HEK293 (cell line): ENCODE data around the gene HARBI1.

ENCODE experiments used
- CTCF ChIA-PET: fragments of 350-600 bp; formaldehyde crosslinking; extraction: SDS; loops from one replicate; lab custom pipeline; 2021; ENCODE audit warnings: antibody characterized with exemption; lab: Yijun Ruan, JAX
- POLR2A ChIA-PET: fragments of 300-600 bp; formaldehyde crosslinking; extraction: SDS; loops from one replicate; lab custom pipeline; 2020; ENCODE audit warnings: antibody characterized with exemption, inconsistent platforms; lab: Yijun Ruan, JAX
- H3K27ac ChIP-seq: fragments of 200-500 bp; sonication (Bioruptor generic); 2 replicates; pipeline ENCODE4 v1.5.1; 2014; ENCODE audit warnings: low read depth, low read length, control low read depth, inconsistent platforms; ENCODE audit errors: extremely low read depth
- H3K36me3 ChIP-seq, 2 experiments: fragments of 200-500 bp in 1 of 2; sonication (Bioruptor generic) in 1 of 2; 1 replicate in 1 of 2; 2 replicates in 1 of 2; pipeline ENCODE4 v1.5.1; 2014 to 2017; ENCODE audit warnings: inconsistent platforms in 2 of 2, low read length in 2 of 2; ENCODE audit not compliant: control insufficient read depth in 2 of 2, insufficient read depth in 1 of 2
- H3K4me1 ChIP-seq: fragments of 200-500 bp; sonication (Bioruptor generic); 2 replicates; pipeline ENCODE4 v1.5.1; 2014; ENCODE audit warnings: mild to moderate bottlenecking, low read length, inconsistent platforms; ENCODE audit not compliant: control insufficient read depth, insufficient read depth
- H3K4me3 ChIP-seq: 2 replicates; pipeline ENCODE4 v1.5.1; 2011; ENCODE audit warnings: low read depth, mild to moderate bottlenecking, control low read depth, low read length, moderate library complexity
- H3K9me3 ChIP-seq: fragments of 200-500 bp; sonication (Bioruptor generic); 2 replicates; pipeline ENCODE4 v1.5.1; 2014; ENCODE audit warnings: low read depth, low read length, inconsistent platforms; ENCODE audit not compliant: control insufficient read depth, insufficient read depth
- BCL11A ChIP-seq: fragments of 450-650 bp; formaldehyde crosslinking; IDR thresholded peaks from 2 replicates; pipeline ENCODE4 v1.5.1; 2016; ENCODE audit warnings: low read depth, missing biosample characterization, missing genetic modification characterization
- HOXC10 ChIP-seq: sonication (generic); formaldehyde crosslinking; IDR thresholded peaks from 2 replicates; pipeline ENCODE4 v1.8.1; 2023; ENCODE audit warnings: mild to moderate bottlenecking, missing genetic modification reagents
- HOXD13 ChIP-seq: sonication (generic); formaldehyde crosslinking; IDR thresholded peaks from 2 replicates; pipeline ENCODE4 v1.8.0; 2022; ENCODE audit warnings: missing genetic modification reagents, borderline replicate concordance
- MEIS1 ChIP-seq: sonication (generic); formaldehyde crosslinking; IDR thresholded peaks from 2 replicates; pipeline ENCODE4 v1.8.1; 2022; ENCODE audit warnings: missing genetic modification reagents, mild to moderate bottlenecking, borderline replicate concordance
- SCRT2 ChIP-seq: fragments of 450-650 bp; formaldehyde crosslinking; IDR thresholded peaks from 2 replicates; pipeline ENCODE4 v1.5.1; 2016; ENCODE audit warnings: missing biosample characterization, missing genetic modification characterization
- TRIM28 ChIP-seq: IDR thresholded peaks from 2 replicates; pipeline ENCODE4 v1.6.1; 2011; ENCODE audit warnings: low read length, control low read depth, borderline replicate concordance
- ZBTB7A ChIP-seq: fragments of 450-650 bp; formaldehyde crosslinking; IDR thresholded peaks from 2 replicates; pipeline ENCODE4 v1.5.1; 2016; ENCODE audit warnings: low read depth, missing biosample characterization, missing genetic modification characterization
- ZIC2 ChIP-seq: fragments of 450-650 bp; formaldehyde crosslinking; IDR thresholded peaks from 2 replicates; pipeline ENCODE4 v1.5.1; 2016; ENCODE audit warnings: missing biosample characterization, missing genetic modification characterization
- ZNF132 ChIP-seq: fragments of 450-650 bp; formaldehyde crosslinking; IDR thresholded peaks from 2 replicates; pipeline ENCODE4 v1.5.1; 2017; ENCODE audit warnings: missing biosample characterization, missing genetic modification characterization, borderline replicate concordance
- ZNF18 ChIP-seq: fragments of 450-650 bp; formaldehyde crosslinking; IDR thresholded peaks from 2 replicates; pipeline ENCODE4 v1.5.1; 2016; ENCODE audit warnings: missing biosample characterization, missing genetic modification characterization
- ZNF202 ChIP-seq: fragments of 450-650 bp; formaldehyde crosslinking; IDR thresholded peaks from 2 replicates; pipeline ENCODE4 v1.5.1; 2016; ENCODE audit warnings: missing biosample characterization, missing genetic modification characterization, borderline replicate concordance
- ZNF394 ChIP-seq: fragments of 450-650 bp; formaldehyde crosslinking; IDR thresholded peaks from 2 replicates; pipeline ENCODE4 v1.5.1; 2016; ENCODE audit warnings: missing biosample characterization, missing genetic modification characterization, mild to moderate bottlenecking, moderate library complexity, borderline replicate concordance
- ZNF433 ChIP-seq: fragments of 450-650 bp; formaldehyde crosslinking; IDR thresholded peaks from 2 replicates; pipeline ENCODE4 v1.5.1; 2016; ENCODE audit warnings: missing biosample characterization, missing genetic modification characterization, low read depth
- ZNF561 ChIP-seq: fragments of 450-650 bp; IDR thresholded peaks from 2 replicates; pipeline ENCODE4 v1.5.1; 2018; ENCODE audit warnings: missing biosample characterization, missing genetic modification characterization, borderline replicate concordance
- ZNF792 ChIP-seq: fragments of 450-650 bp; formaldehyde crosslinking; IDR thresholded peaks from 2 replicates; pipeline ENCODE4 v1.5.1; 2016; ENCODE audit warnings: missing biosample characterization, missing genetic modification characterization
- TF ChIP-seq, protein P1 (sequence below): fragments of 450-650 bp; formaldehyde crosslinking; IDR thresholded peaks from 2 replicates; pipeline ENCODE4 v1.5.1; 2016; ENCODE audit warnings: missing biosample characterization, missing genetic modification characterization
- TF ChIP-seq, protein P2 (sequence below): fragments of 450-650 bp; formaldehyde crosslinking; IDR thresholded peaks from 2 replicates; pipeline ENCODE4 v1.5.1; 2016; ENCODE audit warnings: missing biosample characterization, missing genetic modification characterization
- TF ChIP-seq, protein P3 (sequence below): fragments of 450-650 bp; formaldehyde crosslinking; IDR thresholded peaks from 2 replicates; pipeline ENCODE4 v1.5.1; 2016; ENCODE audit warnings: missing biosample characterization, missing genetic modification characterization

HARBI1 gene

DNA sequence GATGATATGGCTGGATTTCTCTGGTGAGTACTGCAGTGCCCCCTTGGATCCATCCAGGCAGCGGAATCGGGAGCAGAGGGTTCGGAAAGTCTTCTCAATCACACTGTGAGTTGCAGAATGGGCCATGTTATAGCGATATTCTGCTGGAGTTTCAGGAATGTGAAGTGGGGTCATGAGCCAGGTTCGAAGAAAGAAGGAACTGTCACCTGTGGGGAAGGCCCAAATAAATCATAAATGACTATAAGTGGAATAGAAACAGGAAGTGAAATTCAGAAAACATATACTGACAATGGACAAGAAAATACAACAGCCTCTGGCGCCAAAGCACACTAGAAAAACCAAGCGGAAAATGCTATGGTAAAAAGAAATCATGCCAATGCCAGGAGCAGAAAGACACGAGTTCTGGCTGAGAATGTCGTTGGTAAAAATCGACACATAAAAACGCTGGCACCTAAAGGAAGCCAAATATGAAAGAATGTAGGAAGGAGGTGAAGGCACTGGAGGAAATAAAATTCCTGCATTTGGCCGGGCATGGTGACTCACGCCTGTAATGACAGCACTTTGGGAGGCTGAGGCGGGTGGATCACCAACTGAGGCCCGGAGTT lies 13.2 kb downstream of the HARBI1 start:
- no peaks in the 10 kb centered on the region for H3K4me1 ChIP-seq
- ChIA-PET POLR2A (interaction anchor here (0.6 kb wide), 1 partner anchor 9 kb away, joined by 7 read pairs; no protein-coding TSS in a partner anchor), CTCF (no interaction called here)
- TF ChIP-seq ZNF561 (tag by site-specific recombination): no peak
- no peak for TF ChIP-seq ZNF132 (tag by site-specific recombination)
- no peaks in the 10 kb centered on the region for H3K9me3 ChIP-seq
- H3K27ac ChIP-seq: no peak overlapping the region
- peaks cover 0 to 6% of the 10 kb centered on the region in 2 experiments; a peak in 1 of 3 replicates for H3K36me3 ChIP-seq
- H3K4me3 ChIP-seq: no peak overlapping the region

- ChIA-PET CTCF (interaction anchor here (0.5 to 1.5 kb wide), 3 partner anchors 9 to 206 kb away, joined by 3 to 4 read pairs (median 4); no protein-coding TSS in a partner anchor), POLR2A (no interaction called here)
- Histone ChIP-seq H3K9me3 (no peaks in the 10 kb centered on the region), H3K36me3 (peaks cover 0 to 6% of the 10 kb centered on the region in 2 experiments; a peak in 1 of 3 replicates), H3K27ac (no peak overlapping the region), H3K4me3 (no peak overlapping the region), H3K4me1 (no peaks in the 10 kb centered on the region)
- TF ChIP-seq ZNF394 (tag by site-specific recombination) (no peak), ZNF792 (tag by site-specific recombination) (no peak), ZNF202 (tag by site-specific recombination) (no peak), BCL11A (tag by site-specific recombination) (no peak), HOXC10 (CRISPR knock-in tag) (no peak), ZBTB7A (no peak), TRIM28 (no peak), ZIC2 (tag by site-specific recombination) (no peak), SCRT2 (no peak), ZNF433 (tag by site-specific recombination) (no peak), ZNF18 (no peak), MEIS1 (CRISPR knock-in tag) (no peak), HOXD13 (CRISPR knock-in tag) (no peak)
- TF ChIP-seq, protein P1, sequence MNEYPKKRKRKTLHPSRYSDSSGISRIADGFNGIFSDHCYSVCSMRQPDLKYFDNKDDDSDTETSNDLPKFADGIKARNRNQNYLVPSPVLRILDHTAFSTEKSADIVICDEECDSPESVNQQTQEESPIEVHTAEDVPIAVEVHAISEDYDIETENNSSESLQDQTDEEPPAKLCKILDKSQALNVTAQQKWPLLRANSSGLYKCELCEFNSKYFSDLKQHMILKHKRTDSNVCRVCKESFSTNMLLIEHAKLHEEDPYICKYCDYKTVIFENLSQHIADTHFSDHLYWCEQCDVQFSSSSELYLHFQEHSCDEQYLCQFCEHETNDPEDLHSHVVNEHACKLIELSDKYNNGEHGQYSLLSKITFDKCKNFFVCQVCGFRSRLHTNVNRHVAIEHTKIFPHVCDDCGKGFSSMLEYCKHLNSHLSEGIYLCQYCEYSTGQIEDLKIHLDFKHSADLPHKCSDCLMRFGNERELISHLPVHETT (tag by site-specific recombination): no peak
- TF ChIP-seq, protein P2, sequence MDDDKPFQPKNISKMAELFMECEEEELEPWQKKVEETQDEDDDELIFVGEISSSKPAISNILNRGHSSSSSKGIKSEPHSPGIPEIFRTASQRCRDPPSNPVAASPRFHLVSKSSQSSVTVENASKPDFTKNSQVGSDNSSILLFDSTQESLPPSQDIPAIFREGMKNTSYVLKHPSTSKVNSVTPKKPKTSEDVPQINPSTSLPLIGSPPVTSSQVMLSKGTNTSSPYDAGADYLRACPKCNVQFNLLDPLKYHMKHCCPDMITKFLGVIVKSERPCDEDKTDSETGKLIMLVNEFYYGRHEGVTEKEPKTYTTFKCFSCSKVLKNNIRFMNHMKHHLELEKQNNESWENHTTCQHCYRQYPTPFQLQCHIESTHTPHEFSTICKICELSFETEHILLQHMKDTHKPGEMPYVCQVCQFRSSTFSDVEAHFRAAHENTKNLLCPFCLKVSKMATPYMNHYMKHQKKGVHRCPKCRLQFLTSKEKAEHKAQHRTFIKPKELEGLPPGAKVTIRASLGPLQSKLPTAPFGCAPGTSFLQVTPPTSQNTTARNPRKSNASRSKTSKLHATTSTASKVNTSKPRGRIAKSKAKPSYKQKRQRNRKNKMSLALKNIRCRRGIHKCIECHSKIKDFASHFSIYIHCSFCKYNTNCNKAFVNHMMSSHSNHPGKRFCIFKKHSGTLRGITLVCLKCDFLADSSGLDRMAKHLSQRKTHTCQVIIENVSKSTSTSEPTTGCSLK (tag by site-specific recombination): no peak
- TF ChIP-seq, protein P3, sequence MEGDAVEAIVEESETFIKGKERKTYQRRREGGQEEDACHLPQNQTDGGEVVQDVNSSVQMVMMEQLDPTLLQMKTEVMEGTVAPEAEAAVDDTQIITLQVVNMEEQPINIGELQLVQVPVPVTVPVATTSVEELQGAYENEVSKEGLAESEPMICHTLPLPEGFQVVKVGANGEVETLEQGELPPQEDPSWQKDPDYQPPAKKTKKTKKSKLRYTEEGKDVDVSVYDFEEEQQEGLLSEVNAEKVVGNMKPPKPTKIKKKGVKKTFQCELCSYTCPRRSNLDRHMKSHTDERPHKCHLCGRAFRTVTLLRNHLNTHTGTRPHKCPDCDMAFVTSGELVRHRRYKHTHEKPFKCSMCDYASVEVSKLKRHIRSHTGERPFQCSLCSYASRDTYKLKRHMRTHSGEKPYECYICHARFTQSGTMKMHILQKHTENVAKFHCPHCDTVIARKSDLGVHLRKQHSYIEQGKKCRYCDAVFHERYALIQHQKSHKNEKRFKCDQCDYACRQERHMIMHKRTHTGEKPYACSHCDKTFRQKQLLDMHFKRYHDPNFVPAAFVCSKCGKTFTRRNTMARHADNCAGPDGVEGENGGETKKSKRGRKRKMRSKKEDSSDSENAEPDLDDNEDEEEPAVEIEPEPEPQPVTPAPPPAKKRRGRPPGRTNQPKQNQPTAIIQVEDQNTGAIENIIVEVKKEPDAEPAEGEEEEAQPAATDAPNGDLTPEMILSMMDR (tag by site-specific recombination): no peak
Measured at GRCh38 chr11:46601129-46601528, 15.9 kb downstream of the HARBI1 start.
